ENCODE results near the gene TEDDM1. TPM values are rescaled to one million over a fixed set of nuclear protein-coding genes. Genes with fewer than 3 reads are reported as not detected.

TEDDM1 gene
- total and polyA plus RNA-seq, 2 donors (not counting 3 experiments of a cell fraction or from before 2014, with no cell fraction given), result not detected

- Histone ChIP-seq H3K4me1 (ENCODE audit: control insufficient read depth, extremely low read depth, insufficient read depth, low read length) (no peaks in the 10 kb centered on the region), H3K9me3 (replicated peaks; ENCODE audit: control insufficient read depth, insufficient read depth, low read length) (no peaks in the 10 kb centered on the region), H3K36me3 (ENCODE audit: control insufficient read depth in 2 of 2, extremely low read depth in 1 of 2, insufficient read depth in 2 of 2, low read length in 2 of 2) (no peaks in the 10 kb centered on the region), H3K4me3 (replicated peaks in 1 of 3; ENCODE audit: insufficient read depth in 1 of 3, low read depth in 1 of 3, low read length in 3 of 3) (no peak overlapping the region), H3K9me1 (replicated peaks; ENCODE audit: control insufficient read depth, extremely low read depth, insufficient read depth, low read length) (no peaks in the 10 kb centered on the region), H4K20me1 (replicated peaks; ENCODE audit: control insufficient read depth, extremely low read depth, insufficient read depth, low read length) (no peaks in the 10 kb centered on the region), H3K27ac (ENCODE audit: insufficient read depth, low read depth, low read length) (no peak overlapping the region), H3K4me2 (ENCODE audit: insufficient read depth, low read length) (no peak overlapping the region), H3K27me3 (ENCODE audit: control insufficient read depth in 2 of 2, insufficient read depth in 2 of 2, low read length in 2 of 2) (peaks cover 0 to 2% of the 10 kb centered on the region in 2 experiments), H2AFZ (ENCODE audit: low read depth, low read length) (no peak overlapping the region), H3K79me2 (ENCODE audit: control insufficient read depth, insufficient read depth, low read length) (no peaks in the 10 kb centered on the region), H3K9ac (replicated peaks; ENCODE audit: extremely low read depth, insufficient read depth, low read length) (no peak overlapping the region)
- FAIRE-seq (no peak), DNase-seq (ENCODE audit: low read depth, low spot score) (no peak)
- intact Hi-C loops (cut with micrococcal nuclease), result no loop called here
- POLR2A ChIA-PET, result no interaction called here
- BruUV-seq (replicated peaks), result no TSS peak
- CTCF ChIA-PET, result no interaction called here
- TF ChIP-seq POLR2AphosphoS5 (IDR thresholded peaks at IDR 0.05; ENCODE audit: insufficient read depth, low read depth, low read length) (no peak), JUN (IDR thresholded peaks at IDR 0.05; ENCODE audit: borderline replicate concordance, insufficient read depth, insufficient read length, low read depth) (no peak), MYC (IDR thresholded peaks at IDR 0.05; ENCODE audit: low read depth, low read length) (no peak), MAX (IDR thresholded peaks at IDR 0.05; ENCODE audit: insufficient read depth, insufficient read length) (no peak), POLR2A (IDR thresholded peaks at IDR 0.05; ENCODE audit: low read depth, low read length) (no peak), GATA2 (IDR thresholded peaks at IDR 0.05; ENCODE audit: insufficient read depth, insufficient read length, low read depth, low read length) (no peak), FOS (IDR thresholded peaks at IDR 0.05; ENCODE audit: borderline replicate concordance, insufficient read depth, low read length) (no peak), CTCF (IDR thresholded peaks at IDR 0.05; ENCODE audit: extremely low read depth in 1 of 2, insufficient read depth in 1 of 2, low read depth in 1 of 2, low read length in 2 of 2) (no peak), EZH2 (IDR thresholded peaks at IDR 0.05; ENCODE audit: borderline replicate concordance, low read depth, low read length, severe bottlenecking) (no peak)
- dilution Hi-C loops (cut with MboI; ENCODE audit: extremely low pct_ligation_motif_present, low sequenced_read_pairs), result no loop called here
Observed at GRCh38 chr1:182351790-182352364, 48.6 kb downstream of the TEDDM1 start.

Data from endothelial cell of umbilical vein (primary cell).